ENCODE measurements around the gene ABHD5.
A peak's percentile ranks its signal among the peaks of the same experiment; 100 is the strongest.

Gene ABHD5

DNA sequence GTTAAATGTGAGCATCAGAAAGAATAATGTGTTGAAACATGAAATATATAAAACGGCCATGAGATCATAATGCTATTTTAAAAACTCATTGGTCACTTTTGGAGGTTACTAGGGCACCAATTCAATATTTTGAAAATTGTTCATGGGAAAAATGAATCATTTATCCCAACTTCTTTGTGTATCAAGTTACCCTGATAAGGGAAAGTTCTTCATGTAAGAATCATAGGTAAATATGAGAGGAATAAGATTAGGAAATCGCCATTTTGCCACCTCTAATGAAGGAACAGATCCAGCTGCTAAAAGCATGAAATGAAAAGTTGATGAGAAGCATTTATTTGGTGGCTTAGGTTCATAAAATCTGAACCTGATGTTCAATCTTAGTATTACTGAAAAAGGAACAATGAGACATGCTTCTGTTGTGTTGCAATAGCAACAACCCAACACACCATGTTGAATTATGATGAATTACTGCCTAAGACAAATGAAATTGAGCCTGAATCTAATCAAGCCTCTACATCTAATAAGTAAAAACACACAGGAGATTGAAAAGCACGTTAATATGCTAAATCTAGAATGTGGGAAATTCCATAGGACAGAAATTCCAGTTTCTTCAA is 32.5 kb downstream of the ABHD5 start:
- DNase-seq (ENCODE audit: low spot score) = peak; percentile 3

DNA sequence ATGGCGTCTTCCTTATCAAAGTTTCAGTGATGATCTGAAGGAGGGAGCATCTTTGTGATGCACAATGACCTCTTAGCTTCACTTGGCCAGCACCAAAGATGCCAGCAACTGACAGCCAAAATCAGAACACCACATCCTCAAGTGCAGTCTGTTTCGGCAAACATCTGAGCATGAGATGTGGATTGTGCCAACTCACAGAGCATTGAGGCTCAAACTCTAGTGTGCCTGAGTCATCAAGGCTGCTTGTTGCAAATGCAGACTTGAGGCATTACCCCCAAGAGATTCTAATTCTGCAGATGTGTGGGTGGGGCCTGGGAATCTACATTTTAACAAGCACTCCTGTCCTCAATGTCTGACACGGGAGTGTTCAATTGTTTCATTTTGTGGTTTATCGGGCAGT is 35.8 kb downstream of the ABHD5 start:
- DNase-seq (ENCODE audit: low spot score) = peak; percentile 55

DNA sequence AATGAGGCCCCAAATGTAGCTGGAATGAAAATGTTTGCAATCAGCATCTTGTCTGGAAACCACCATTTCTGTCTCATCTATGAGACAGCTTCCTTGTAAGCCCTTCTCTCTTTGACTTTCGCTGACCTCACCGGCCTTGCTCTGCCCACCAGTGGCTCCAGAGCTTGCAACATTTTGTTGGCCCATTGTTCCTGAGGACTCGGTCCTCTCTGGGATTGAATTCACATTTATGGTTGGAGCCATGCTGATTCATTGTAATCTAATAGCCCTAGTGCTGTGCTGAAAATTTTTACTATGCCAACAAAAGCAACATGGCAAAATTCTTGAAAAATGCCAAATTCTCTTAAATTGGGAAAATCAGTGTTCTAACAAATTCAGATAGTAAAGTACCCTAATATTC is 37.2 kb downstream of the ABHD5 start:
- DNase-seq (ENCODE audit: low spot score) = peak; percentile 3

DNA sequence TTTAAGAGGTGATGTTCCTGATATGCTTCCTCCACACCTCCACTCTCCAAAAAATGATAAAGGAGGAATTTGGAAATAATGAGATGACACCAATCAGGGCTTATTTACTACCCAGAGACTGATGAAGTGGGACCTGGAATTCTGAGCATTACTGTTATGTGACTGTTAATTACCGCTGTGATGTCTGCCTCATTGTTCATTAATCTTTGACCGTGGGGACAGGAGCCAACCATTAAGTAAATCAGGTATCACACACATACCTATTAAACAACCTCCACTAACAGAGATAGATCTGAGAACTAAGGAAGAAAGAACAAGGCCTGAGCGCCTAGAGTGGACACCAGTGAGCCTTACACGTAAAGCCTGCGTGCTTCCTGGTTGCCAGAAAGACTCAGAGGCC is 37.7 kb downstream of the ABHD5 start:
- no peak for DNase-seq (ENCODE audit: low spot score)

DNA sequence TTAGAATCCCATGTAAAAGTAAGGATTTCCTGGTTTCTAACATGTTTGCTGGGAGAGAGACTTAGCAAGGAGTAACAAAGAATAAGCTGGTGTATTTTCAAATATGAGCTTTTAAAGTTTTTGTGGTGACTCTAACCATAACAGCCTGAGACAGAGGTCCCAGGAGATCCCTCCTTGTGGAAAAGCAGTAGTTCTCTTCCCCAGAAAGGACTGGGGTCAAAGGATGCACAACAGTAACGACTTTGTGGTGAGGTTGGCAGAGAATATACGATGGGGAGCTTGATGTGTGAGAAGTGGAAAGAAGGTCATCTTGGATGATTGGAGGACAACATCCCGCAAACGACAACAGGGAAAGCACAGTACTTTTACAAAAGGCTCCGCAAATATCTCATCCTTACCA is 38.2 kb downstream of the ABHD5 start:
- no peak for DNase-seq (ENCODE audit: low spot score)

DNA sequence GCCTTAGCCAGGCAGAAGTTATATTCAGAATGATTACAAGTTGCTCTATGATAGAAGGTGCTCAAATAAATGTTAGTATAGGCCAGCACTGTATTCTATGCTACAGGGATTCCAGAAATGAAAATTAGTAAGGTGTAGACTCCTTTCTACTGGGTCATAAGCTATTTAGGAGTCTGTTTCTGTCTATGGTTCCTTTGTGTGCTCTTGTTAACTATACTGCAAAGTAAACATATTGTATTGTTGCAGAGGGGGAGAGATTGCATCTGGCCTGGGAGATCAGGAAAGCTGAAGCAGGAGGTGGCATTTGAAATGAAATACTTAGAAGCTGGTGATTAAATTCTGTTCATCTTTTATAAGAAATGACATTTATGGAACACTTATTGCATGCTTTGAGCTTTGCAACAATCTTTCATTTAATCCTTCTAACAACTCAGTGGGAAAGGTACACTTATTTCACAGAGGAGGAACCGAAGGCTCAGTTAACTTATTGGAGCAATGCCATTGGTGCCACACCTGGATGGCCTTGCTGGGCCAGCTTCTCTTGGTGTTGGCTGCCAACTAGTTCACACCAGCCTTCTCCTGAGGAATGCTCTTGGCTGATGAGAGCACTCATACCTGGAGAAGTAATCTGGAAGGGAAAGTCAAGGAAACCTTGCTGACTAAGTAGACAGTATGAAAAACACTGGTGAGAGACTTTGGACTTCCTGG is 39.1 kb downstream of the ABHD5 start:
- DNase-seq (ENCODE audit: low spot score) = no peak

DNA sequence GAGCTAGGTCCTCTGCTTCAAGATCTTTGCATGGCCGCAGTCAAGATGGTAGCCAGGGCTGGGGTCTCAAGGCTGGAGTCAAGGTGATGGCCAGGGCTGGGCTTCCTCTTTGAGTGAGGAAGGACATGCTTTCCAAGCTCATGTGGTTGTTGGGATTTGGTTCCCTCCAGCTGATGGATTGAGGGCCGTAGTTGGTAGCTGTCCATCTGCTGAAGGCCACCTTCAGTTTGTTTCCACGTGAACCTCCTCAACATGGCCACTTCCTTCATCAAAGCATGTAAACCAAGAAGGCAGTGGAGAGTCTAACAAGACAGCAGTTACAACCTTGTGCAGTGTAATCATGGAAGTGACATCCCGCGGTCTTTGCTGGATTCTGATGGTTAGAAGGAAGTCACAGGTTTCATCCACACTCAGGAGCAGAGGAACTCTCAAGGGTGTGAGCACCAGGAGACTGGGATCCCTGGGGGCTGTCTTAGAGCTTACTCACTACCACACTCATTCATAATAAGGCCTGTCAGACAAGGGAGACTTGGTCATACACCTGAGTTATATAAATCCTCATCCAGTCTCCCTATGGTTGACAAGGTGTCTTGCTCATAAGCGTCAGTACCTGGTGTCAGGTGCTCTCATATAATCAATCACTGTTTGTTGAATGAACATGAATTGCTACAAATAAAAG is 42.1 kb downstream of the ABHD5 start:
- DNase-seq (ENCODE audit: low spot score) = no peak

DNA sequence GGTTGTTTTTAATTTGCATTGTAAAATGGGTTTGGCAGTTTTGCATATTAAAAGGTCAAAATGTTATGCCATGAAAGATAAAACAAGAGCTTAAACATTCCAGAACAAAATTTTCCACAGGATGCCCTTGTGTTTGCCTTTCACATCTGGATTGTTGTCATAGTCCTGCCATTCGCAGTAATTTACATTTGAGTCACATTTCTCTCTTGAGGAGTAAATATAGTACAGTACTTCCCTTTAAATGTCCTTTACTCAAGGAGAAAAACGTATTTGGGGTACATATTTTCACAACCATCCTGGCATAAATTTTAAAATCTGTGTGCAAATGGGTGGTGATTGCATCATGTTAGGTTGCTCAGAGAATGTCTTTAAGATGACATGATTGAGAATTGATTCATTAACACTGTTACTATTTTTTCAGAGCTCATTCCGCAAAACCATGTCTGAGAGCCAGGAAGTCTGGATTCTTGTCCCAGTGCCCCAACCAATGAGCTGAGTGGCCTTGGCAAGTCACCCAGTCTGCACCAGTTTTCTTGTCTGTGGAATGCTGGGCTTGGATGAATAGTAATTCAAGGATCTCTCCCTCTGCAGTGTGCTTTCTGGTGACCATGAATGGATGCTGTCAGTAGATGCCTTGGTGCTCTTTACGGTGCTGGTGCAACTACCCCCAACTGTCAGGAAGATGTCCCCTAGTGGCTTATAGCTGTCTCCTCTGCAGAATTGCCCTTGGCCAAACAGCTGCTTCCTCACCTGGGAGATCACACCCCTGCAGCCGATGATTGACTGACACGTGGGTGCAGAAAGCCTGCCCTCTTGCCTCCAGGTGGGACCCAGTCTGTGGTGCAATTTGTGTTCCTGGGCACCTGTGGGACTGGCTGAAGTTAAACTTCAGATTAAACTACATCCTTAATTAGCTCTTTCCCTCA is 43.0 kb downstream of the ABHD5 start:
- peak; percentile 94 for DNase-seq (ENCODE audit: low spot score)

DNA sequence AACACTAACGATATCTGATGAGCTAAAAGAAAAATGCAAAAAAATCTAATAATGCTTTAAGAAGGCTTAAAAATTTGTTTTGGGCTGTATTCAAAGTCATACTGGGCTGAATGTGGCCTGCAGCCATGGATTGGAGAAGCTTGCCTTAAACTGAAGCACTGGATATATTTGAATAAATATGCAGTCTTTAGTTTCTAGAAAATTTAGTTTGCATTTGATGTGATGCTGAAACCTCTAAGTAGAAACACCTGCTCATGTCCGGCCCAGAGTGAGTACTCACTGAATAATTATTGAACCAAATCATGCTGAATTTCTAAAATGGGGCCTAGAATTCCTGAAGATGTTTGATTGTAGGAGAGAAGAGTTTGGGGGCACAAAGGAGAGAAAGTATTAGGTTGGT is 43.9 kb downstream of the ABHD5 start:
- DNase-seq (ENCODE audit: low spot score) = no peak

DNA sequence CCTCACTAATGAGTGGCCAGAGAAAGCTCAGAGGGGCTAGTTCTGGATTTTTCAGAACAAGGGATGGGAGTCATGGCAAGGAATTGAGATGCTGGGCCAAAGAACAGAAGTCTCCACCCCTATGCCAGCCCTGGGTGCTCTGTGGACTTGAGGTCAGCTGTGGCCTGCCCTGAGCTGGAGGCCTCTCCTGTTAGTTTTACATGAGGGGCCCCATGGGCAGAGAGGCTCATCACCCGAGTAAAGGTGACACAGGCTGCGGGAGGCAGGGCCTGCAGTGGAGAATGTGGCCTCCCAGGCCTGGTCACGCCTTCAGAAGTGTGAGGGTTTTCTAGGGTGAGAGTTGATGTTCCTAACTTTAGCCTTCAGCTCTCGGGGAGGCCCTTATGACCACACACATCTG is 44.9 kb downstream of the ABHD5 start:
- DNase-seq (ENCODE audit: low spot score) = no peak

DNA sequence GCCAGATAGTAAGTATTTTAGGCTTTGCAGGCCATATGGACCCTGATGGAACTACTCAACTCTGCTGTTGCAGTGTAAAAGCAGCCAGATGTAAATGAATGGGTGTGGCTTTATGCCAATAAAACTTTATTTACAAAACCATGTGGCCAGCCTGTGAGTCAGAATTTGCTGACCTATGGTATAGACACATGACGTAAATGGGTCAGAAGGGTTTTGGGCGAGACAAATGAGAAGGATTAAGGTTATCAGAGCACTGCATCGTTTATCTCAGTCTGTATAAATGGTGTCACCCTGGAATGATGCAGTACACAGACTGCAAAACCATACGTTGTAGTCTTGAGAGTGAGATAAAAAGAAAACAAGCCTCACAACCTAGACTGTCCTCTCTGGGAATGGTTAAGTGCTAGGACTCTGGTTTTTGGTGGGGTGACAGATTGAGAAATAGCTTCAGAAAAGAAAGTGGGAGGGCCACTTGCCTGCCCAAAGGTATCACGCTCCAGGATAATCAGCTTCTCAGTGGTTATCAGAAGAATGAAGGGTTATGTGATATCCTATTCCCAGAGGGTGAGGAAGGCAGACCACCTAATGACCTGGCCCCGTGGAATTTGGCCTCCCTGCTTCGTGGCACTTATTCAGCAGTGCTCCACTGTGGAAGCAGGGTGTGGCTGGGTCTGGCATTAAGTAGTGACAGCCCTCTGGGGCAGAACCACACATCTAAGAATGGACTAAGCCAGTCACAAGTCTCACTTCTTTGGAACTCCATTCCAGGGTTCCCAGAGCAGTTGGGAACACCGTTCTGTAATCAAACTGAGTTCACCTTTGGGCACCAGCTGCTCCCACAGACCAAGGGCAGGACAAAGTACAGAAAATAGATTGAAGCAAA is 46.1 kb downstream of the ABHD5 start:
- peak; percentile 4 for DNase-seq (ENCODE audit: low spot score)

DNA sequence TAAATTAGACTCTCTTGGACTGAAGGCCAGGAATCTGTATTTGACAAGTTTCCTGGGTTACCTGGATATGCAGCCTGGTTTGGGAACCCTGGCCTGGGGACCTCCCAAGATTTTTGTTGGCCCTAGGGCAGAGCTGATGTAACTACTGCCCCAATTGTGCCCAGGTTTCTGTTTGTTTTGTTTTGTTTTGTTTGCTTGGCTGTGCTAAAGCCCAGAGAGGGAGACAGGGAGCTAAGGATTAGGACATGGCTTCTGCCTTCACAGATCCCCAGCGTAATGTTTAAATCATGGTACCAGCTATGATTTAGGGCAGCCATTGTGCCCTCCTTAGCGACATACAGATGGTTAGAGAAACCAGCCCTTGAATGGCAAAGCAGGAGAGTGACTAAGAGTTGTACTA is 47.6 kb downstream of the ABHD5 start:
- no peak for DNase-seq (ENCODE audit: low spot score)

DNA sequence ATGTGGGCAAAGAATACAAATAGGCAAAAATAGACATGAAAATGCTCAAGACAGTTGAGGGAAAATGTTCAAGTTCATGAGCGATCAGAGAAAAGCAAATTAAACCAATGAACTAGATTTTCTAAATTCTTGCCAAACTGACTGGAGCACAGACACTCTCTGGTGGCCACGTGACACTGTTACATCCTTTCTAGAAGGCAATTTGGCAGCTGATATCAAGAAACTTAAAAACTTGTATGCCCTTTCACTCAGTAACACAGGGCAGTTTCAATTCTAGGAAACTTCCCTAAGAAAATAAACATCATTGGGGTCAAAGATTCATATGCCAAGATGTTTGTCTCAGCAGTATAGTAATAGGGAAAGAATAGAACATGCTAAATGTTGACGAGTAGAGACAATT is 52.2 kb downstream of the ABHD5 start:
- no peak for DNase-seq (ENCODE audit: low spot score)

DNA sequence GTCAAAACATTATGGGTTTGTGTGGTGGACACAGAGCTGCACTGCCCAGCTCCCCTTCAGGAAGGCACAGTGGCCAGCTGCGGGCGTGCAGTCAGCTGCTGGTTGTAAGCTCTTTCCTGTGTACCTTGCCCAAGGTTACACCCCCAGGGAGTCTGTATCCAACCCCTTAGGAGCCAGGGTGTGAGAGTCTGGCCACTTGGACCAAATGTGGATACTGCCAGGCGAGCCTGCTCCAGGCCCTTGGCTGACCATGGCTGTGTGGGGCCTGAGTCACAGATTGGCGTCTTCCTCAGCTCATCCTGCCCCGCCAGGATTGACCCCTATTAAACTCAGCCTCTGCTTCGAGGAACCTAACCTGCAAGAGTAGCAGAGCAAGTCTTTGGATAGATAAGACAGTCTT is 56.9 kb downstream of the ABHD5 start:
- DNase-seq (ENCODE audit: low spot score) = peak; percentile 51

DNA sequence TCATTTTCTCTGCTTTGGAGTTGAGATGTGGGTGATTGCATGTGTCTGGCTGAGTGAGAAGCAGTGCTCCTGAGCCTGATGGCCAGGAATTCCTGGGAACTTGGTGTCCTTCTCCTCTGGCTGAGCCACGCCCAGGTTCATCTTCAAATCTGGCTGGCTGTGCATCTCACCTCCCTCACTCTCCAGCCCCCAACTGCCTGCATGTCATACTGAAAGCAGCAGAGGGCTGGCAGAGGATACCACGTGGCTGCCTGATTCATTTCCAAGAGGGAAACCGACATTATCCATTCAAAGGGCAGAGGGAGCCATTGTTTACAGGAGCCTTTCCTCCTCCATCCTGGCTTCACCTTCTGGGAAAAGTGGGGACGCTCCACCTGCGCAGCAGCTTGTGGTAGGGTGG is 57.4 kb downstream of the ABHD5 start:
- peak; percentile 54 for DNase-seq (ENCODE audit: low spot score)

DNA sequence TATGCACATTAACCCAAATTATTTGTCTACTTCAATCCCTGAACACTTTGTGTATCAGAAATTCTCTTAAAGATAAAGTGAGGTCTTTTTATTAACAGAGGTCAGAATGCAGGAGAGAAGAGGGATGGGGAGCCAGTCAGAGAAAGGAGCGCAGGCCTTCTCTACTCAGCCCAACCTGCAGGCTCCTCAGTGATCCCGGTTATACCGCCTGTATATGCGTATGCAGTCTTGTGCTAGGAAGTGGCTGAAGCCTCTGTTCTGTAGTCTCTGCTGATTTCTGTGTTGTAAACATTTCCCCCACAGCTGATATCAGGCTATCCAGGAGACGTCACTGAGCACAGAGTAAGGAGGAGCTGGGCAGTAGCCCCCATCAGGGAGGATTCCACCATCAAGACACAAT is 57.9 kb downstream of the ABHD5 start:
- no peak for DNase-seq (ENCODE audit: low spot score)

DNA sequence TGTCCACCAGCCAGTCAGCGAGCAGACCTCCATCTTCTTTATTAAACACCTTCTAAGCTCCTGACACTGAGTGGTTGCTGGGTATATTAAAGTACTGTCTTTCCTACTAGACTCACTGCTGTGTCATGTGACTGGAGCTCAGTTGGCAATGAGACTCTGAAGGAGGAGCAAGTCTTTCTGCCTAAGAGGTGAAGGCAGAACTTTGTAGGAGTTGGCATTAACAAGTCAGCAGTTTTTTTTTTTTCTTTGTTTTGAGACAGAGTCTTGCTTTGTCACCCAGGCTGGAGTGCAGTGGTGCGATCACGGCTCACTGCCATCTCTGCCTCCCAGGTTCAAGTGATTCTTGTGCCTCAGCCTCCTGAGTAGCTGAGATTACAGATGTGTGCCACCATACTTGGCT is 62.2 kb downstream of the ABHD5 start:
- no peak for DNase-seq (ENCODE audit: low spot score)

DNA sequence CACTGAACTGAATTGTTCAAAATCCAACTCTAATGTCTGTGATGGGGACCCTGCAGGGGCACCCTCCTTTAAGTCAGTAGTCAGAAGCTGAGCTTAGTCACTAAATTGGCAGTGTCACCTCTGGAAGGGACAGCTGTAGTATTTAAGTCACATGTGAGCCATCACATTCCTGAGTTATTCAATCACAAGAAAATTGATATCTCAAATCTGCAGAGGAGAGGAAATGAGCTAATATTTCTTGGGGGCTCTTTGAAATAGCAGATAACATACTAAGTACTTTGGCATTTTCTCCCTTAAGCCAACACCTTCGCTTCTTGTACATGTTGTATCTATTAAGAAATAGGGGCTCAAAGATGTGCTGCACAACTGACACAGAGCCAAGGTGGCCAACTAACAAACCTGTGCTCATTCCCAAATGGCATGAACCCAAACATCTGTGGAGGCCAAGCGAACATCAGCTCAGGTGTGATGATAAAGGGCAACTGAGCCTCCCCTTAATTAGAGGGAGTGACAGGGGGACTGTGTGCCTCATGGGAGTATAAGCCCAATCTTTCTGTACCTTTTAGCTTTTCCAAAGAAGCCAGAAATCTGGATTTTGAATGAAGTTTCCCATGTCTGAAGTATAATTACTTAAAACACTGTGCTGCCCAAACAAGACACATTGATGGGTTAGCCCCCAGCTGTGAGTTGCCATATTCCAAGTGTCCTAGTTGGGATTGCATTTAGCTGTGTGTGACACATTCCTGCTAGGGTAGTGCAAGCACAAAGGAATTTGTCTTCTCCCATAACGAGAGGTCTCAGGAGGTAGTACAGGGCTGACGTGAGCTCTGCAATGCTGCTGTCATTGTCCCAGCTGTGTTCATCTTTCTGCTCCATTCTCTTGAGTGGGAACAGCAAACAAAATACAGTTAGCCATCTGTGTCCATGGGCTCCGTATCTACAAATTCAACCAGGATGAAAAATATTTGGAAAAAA is 63.3 kb downstream of the ABHD5 start:
- peak; percentile 60 for DNase-seq (ENCODE audit: low spot score)

DNA sequence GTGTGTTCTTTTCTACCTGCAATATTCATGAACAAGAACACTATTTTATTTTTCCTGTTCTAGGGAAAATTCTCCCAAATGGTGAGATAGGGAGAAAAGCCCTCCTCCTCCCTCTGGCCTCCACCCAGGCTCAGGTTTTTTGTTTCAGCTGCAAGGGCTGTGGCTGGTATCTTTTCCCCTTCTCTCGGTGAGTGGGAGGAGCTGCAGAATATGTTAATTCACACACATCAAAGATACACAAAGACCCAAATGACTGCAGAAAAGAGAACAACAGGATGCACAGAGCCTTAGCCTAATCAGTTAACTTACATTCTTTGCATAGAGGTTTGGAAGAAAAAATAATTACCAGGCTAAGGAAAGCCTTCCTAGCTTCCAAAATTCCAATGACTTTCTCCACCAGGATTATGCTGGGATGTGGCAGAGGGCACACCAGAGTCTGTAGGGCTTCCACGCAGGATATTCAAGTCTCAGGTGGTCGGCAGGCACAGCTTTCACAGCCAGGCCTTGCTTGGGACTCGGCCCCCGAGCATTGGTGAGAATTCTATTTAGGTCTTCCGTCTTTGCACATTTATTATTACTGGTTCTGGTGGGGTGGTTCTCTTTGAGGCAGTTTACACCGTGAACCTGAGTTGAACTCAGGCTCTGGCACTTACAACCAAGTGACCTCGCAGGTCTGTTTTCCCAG is 64.9 kb downstream of the ABHD5 start:
- DNase-seq (ENCODE audit: low spot score) = no peak
